SK-N-SH treated with all-trans-retinoic acid at 6 μM for 48 hours (cell line): ENCODE data around the gene PSTPIP2.

Source experiments
- ATAC-seq: fragments of 200-7000 bp; cut with Tn5 transposase; 3 replicates; pipeline ENCODE4 v1.9.1; 2020; ENCODE audit warnings: mild to moderate bottlenecking, moderate library complexity
- ARNTL ChIP-seq: fragments of 450-650 bp; formaldehyde crosslinking; IDR thresholded peaks from 2 replicates; pipeline ENCODE4 v1.5.0; 2020; ENCODE audit warnings: low read depth, mild to moderate bottlenecking, moderate library complexity, borderline replicate concordance
- BACH2 ChIP-seq: fragments of 250-450 bp; sonication (Bioruptor Pico); IDR thresholded peaks from 2 replicates; pipeline ENCODE4 v1.9.0; 2021; ENCODE audit warnings: mild to moderate bottlenecking, borderline replicate concordance
- CREB5 ChIP-seq: fragments of 250-450 bp; sonication (Bioruptor Pico); IDR thresholded peaks from 2 replicates; pipeline ENCODE4 v1.5.1; 2020; ENCODE audit warnings: low read depth, mild to moderate bottlenecking, moderate library complexity
- CSDC2 ChIP-seq: fragments of 250-450 bp; sonication (Bioruptor Pico); IDR thresholded peaks from 2 replicates; pipeline ENCODE4 v1.5.0; 2020; ENCODE audit warnings: mild to moderate bottlenecking, moderate library complexity
- CSRNP3 ChIP-seq: fragments of 250-450 bp; sonication (Bioruptor Pico); IDR thresholded peaks from 2 replicates; pipeline ENCODE4 v1.5.1; 2021; ENCODE audit warnings: mild to moderate bottlenecking, moderate library complexity
- GLIS3 ChIP-seq: fragments of 250-450 bp; sonication (Bioruptor Pico); IDR thresholded peaks from 2 replicates; pipeline ENCODE4 v1.5.0; 2020; ENCODE audit warnings: mild to moderate bottlenecking, moderate library complexity
- ISL1 ChIP-seq: fragments of 250-450 bp; sonication (Bioruptor Pico); IDR thresholded peaks from 2 replicates; pipeline ENCODE4 v2.1.2; 2022; ENCODE audit warnings: mild to moderate bottlenecking, moderate library complexity
- PPARA ChIP-seq: fragments of 250-450 bp; sonication (Bioruptor Pico); IDR thresholded peaks from 2 replicates; pipeline ENCODE4 v1.5.0; 2020; ENCODE audit warnings: mild to moderate bottlenecking, borderline replicate concordance
- RARB ChIP-seq: fragments of 250-450 bp; sonication (Bioruptor Pico); IDR thresholded peaks from 2 replicates; pipeline ENCODE4 v1.8.0; 2021; ENCODE audit warnings: mild to moderate bottlenecking, moderate library complexity
- SNAI2 ChIP-seq: fragments of 250-450 bp; sonication (Bioruptor Pico); IDR thresholded peaks from 2 replicates; pipeline ENCODE4 v1.5.0; 2020; ENCODE audit warnings: mild to moderate bottlenecking, moderate library complexity
- TOX ChIP-seq: fragments of 250-450 bp; sonication (Bioruptor Pico); IDR thresholded peaks from 2 replicates; pipeline ENCODE4 v1.8.0; 2021; ENCODE audit warnings: mild to moderate bottlenecking, moderate library complexity, borderline replicate concordance
- ZFP3 ChIP-seq: fragments of 250-450 bp; sonication (Bioruptor Pico); IDR thresholded peaks from 2 replicates; pipeline ENCODE4 v1.5.0; 2020; ENCODE audit warnings: mild to moderate bottlenecking, moderate library complexity
- ZFP30 ChIP-seq: fragments of 450-650 bp; formaldehyde crosslinking; IDR thresholded peaks from 2 replicates; pipeline ENCODE4 v1.5.0; 2022; ENCODE audit warnings: mild to moderate bottlenecking, moderate library complexity
- ZNF70 ChIP-seq: fragments of 450-650 bp; formaldehyde crosslinking; IDR thresholded peaks from 2 replicates; pipeline ENCODE4 v1.5.0; 2020; ENCODE audit warnings: mild to moderate bottlenecking, moderate library complexity
- ZNF8 ChIP-seq: fragments of 450-650 bp; formaldehyde crosslinking; IDR thresholded peaks from 2 replicates; pipeline ENCODE4 v1.5.0; 2020; ENCODE audit warnings: mild to moderate bottlenecking, moderate library complexity
- TF ChIP-seq, protein P1 (sequence below): fragments of 250-450 bp; sonication (Bioruptor Pico); IDR thresholded peaks from 2 replicates; pipeline ENCODE4 v1.8.0; 2021; ENCODE audit warnings: low read depth, mild to moderate bottlenecking, moderate library complexity, borderline replicate concordance
- TF ChIP-seq, protein P2 (sequence below): fragments of 250-450 bp; sonication (Bioruptor Pico); IDR thresholded peaks from 2 replicates; pipeline ENCODE4 v1.8.0; 2020; ENCODE audit warnings: mild to moderate bottlenecking, moderate library complexity, borderline replicate concordance

PSTPIP2 gene

DNA sequence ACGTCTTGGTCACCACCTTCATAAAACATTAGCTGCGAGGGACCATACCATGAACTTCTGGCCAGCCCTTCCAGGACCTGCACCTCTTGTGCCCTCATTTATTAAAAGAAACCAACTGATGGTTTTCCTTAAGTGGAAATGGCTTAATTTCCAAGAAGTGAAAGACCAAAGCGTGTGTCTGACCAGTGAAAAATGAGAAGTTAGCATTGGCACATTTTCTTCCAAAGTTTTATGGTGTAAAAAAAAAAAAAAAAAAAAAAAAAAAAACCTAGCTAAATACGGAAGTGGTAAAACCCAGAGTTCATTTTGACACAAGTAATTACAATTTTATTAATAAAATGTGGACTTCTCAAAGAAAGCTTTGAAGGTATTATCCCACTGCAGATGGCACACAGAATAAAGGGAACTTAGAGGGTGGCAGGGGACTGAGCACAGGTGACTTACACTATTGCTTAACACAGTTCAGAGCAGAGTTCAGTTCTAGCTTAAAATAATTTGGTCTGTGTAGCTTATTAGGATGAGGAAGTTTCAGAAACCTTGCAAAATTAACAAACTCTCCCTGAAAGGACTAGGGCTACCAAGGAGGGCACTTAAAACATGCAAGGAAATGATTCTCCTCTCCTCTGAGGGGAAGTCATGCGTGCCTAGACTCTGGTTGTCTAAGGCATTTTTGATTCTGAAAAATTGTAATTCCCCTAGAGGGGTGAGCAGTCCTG, 62.8 kb downstream of the PSTPIP2 start (continued):
- no peak for TF ChIP-seq CSDC2 (CRISPR knock-in tag)

GRCh38 chr18:46008531-46008930, 63.5 kb downstream of the PSTPIP2 start:
- ATAC-seq, result no peak
- TF ChIP-seq CSRNP3 (CRISPR knock-in tag) (no peak), TOX (CRISPR knock-in tag) (no peak), RARB (CRISPR knock-in tag) (no peak), ARNTL (CRISPR knock-in tag) (no peak), ZFP3 (CRISPR knock-in tag) (no peak), CREB5 (CRISPR knock-in tag) (no peak), BACH2 (no peak), ZNF8 (CRISPR knock-in tag) (no peak), SNAI2 (CRISPR knock-in tag) (no peak), GLIS3 (no peak), PPARA (no peak), ZFP30 (CRISPR knock-in tag) (no peak), ZNF70 (CRISPR knock-in tag) (no peak)
- TF ChIP-seq, protein P1, sequence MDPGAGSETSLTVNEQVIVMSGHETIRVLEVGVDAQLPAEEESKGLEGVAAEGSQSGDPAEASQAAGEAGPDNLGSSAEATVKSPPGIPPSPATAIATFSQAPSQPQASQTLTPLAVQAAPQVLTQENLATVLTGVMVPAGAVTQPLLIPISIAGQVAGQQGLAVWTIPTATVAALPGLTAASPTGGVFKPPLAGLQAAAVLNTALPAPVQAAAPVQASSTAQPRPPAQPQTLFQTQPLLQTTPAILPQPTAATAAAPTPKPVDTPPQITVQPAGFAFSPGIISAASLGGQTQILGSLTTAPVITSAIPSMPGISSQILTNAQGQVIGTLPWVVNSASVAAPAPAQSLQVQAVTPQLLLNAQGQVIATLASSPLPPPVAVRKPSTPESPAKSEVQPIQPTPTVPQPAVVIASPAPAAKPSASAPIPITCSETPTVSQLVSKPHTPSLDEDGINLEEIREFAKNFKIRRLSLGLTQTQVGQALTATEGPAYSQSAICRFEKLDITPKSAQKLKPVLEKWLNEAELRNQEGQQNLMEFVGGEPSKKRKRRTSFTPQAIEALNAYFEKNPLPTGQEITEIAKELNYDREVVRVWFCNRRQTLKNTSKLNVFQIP, result no peak
- TF ChIP-seq, protein P2, sequence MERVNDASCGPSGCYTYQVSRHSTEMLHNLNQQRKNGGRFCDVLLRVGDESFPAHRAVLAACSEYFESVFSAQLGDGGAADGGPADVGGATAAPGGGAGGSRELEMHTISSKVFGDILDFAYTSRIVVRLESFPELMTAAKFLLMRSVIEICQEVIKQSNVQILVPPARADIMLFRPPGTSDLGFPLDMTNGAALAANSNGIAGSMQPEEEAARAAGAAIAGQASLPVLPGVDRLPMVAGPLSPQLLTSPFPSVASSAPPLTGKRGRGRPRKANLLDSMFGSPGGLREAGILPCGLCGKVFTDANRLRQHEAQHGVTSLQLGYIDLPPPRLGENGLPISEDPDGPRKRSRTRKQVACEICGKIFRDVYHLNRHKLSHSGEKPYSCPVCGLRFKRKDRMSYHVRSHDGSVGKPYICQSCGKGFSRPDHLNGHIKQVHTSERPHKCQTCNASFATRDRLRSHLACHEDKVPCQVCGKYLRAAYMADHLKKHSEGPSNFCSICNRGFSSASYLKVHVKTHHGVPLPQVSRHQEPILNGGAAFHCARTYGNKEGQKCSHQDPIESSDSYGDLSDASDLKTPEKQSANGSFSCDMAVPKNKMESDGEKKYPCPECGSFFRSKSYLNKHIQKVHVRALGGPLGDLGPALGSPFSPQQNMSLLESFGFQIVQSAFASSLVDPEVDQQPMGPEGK, result no peak

GRCh38 chr18:46007165-46007564, 64.9 kb downstream of the PSTPIP2 start:
- TF ChIP-seq CREB5 (CRISPR knock-in tag), result no peak
- TF ChIP-seq, protein P1, result no peak
- no peak for TF ChIP-seq CSRNP3 (CRISPR knock-in tag)
- no peak for ATAC-seq

- TF ChIP-seq ARNTL (CRISPR knock-in tag) (no peak), ZFP3 (CRISPR knock-in tag) (no peak), RARB (CRISPR knock-in tag) (no peak), ZFP30 (CRISPR knock-in tag) (no peak), ISL1 (CRISPR knock-in tag) (no peak)
- TF ChIP-seq, protein P2, result no peak
Observed at GRCh38 chr18:46002934-46003333, 69.1 kb downstream of the PSTPIP2 start.

More at GRCh38 chr18:46002934-46003333, 69.1 kb downstream of the PSTPIP2 start:
- no peak for ATAC-seq
